Measurements from ENCODE around the gene FAM117B.

GRCh38 chr2:202610380-202610779, 24.4 kb upstream of the FAM117B start:
- no peak for TF ChIP-seq SUZ12 (IDR thresholded peaks at IDR 0.05)
- TF ChIP-seq FOXM1 (IDR thresholded peaks at IDR 0.05; ENCODE audit: borderline replicate concordance), result no peak
- TF ChIP-seq BHLHE40 (IDR thresholded peaks at IDR 0.05; ENCODE audit: borderline replicate concordance), result no peak
- TF ChIP-seq TARDBP (IDR thresholded peaks at IDR 0.05), result no peak
- no peak for TF ChIP-seq ZNF384 (IDR thresholded peaks at IDR 0.05)
- TF ChIP-seq NFRKB (IDR thresholded peaks at IDR 0.05), result no peak
- no peak for TF ChIP-seq ELF4 (IDR thresholded peaks at IDR 0.05)
- no peak for TF ChIP-seq SP1 (IDR thresholded peaks at IDR 0.05)
- TF ChIP-seq L3MBTL2 (conservative IDR thresholded peaks at IDR 0.05), result no peak

All from HEK293T (cell line).